Mammary epithelial cell (primary cell): ENCODE measurements around the gene ZAR1L.

Experiments used
- CTCF ChIP-seq, 2 donors: IDR thresholded peaks in 1 of 2; conservative IDR thresholded peaks in 1 of 2; 2 replicates each; pipeline ENCODE4 v1.5.1; 2011 to 2012; ENCODE audit warnings: inconsistent platforms in 2 of 2, low read length in 2 of 2, mild to moderate bottlenecking in 2 of 2, control low read depth in 1 of 2, low read depth in 1 of 2; ENCODE audit not compliant: insufficient read depth in 1 of 2; ENCODE audit errors: extremely low read depth in 1 of 2
- EZH2 ChIP-seq: IDR thresholded peaks from 2 replicates; pipeline ENCODE4 v1.6.1; 2012; ENCODE audit warnings: low read length, inconsistent platforms, borderline replicate concordance

- TF ChIP-seq CTCF (conservative IDR thresholded peaks at IDR 0.05 in 1 of 2, IDR thresholded peaks at IDR 0.05 in 1 of 2; ENCODE audit: extremely low read depth in 1 of 2, insufficient read depth in 1 of 2, low read depth in 1 of 2, low read length in 2 of 2): no peak
- TF ChIP-seq EZH2: no peak
Measured at GRCh38 chr13:32253911-32254399, 61.2 kb downstream of the ZAR1L start.
